ENCODE results near the gene SLC25A12. TPM values are rescaled to one million over a fixed set of nuclear protein-coding genes. Genes with fewer than 3 reads are reported as not detected.
A peak's percentile ranks its signal among the peaks of the same experiment; 100 is the strongest.

The SLC25A12 gene, protein sequence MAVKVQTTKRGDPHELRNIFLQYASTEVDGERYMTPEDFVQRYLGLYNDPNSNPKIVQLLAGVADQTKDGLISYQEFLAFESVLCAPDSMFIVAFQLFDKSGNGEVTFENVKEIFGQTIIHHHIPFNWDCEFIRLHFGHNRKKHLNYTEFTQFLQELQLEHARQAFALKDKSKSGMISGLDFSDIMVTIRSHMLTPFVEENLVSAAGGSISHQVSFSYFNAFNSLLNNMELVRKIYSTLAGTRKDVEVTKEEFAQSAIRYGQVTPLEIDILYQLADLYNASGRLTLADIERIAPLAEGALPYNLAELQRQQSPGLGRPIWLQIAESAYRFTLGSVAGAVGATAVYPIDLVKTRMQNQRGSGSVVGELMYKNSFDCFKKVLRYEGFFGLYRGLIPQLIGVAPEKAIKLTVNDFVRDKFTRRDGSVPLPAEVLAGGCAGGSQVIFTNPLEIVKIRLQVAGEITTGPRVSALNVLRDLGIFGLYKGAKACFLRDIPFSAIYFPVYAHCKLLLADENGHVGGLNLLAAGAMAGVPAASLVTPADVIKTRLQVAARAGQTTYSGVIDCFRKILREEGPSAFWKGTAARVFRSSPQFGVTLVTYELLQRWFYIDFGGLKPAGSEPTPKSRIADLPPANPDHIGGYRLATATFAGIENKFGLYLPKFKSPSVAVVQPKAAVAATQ
- 10 to 100 TPM; 23.7 to 31.6 (median 26.2) TPM for polyA plus RNA-seq (ENCODE audit: insufficient read length in 3 of 3)
- long read RNA-seq, donor 1, partial matches to known transcripts, result 0 of 1 reads
- long read RNA-seq, donor 1, other reads (novel, unspliced or antisense), result 0 of 1 reads
- long read RNA-seq, donor 2, partial matches to known transcripts, result 7 of 8 reads
- long read RNA-seq, donor 2, other reads (novel, unspliced or antisense), result 0 of 8 reads
- long read RNA-seq, donor 3, transcript SLC25A12-202 (18 exons, 2,979 nt), result major isoform, 5 of 7 reads
- long read RNA-seq, donor 3, partial matches to known transcripts, result 0 of 7 reads
- long read RNA-seq, donor 3, other reads (novel, unspliced or antisense), result 0 of 7 reads
- long read RNA-seq, donor 4, partial matches to known transcripts, result 52 of 72 reads
- long read RNA-seq, donor 4, other reads (novel, unspliced or antisense), result 16 of 72 reads
- long read RNA-seq, donor 5, result 0 reads
- long read RNA-seq, donor 6, partial matches to known transcripts, result 14 of 18 reads
- long read RNA-seq, donor 6, other reads (novel, unspliced or antisense), result 0 of 18 reads
- long read RNA-seq, donor 7, partial matches to known transcripts, result 0 of 1 reads
- long read RNA-seq, donor 7, other reads (novel, unspliced or antisense), result 0 of 1 reads
- long read RNA-seq, donor 8, transcript SLC25A12-205 (3 exons, 1,889 nt), result major isoform, 5 of 138 reads
- long read RNA-seq, donor 8, partial matches to known transcripts, result 90 of 138 reads
- long read RNA-seq, donor 8, other reads (novel, unspliced or antisense), result 39 of 138 reads
- long read RNA-seq, donor 9, partial matches to known transcripts, result 10 of 12 reads
- long read RNA-seq, donor 9, other reads (novel, unspliced or antisense), result 0 of 12 reads
- long read RNA-seq, donor 10, partial matches to known transcripts, result 0 of 2 reads
- long read RNA-seq, donor 10, other reads (novel, unspliced or antisense), result 0 of 2 reads
- long read RNA-seq, donor 11, partial matches to known transcripts, result 0 of 2 reads
- long read RNA-seq, donor 11, other reads (novel, unspliced or antisense), result 0 of 2 reads
- long read RNA-seq, donor 12, partial matches to known transcripts, result 0 of 2 reads
- long read RNA-seq, donor 12, other reads (novel, unspliced or antisense), result 0 of 2 reads
- long read RNA-seq, donor 13, partial matches to known transcripts, result 130 of 171 reads
- long read RNA-seq, donor 13, other reads (novel, unspliced or antisense), result 38 of 171 reads
- long read RNA-seq, donor 14, partial matches to known transcripts, result 8 of 10 reads
- long read RNA-seq, donor 14, other reads (novel, unspliced or antisense), result 0 of 10 reads
- long read RNA-seq, donor 15, partial matches to known transcripts, result 0 of 1 reads
- long read RNA-seq, donor 15, other reads (novel, unspliced or antisense), result 0 of 1 reads
- long read RNA-seq, donor 16, partial matches to known transcripts, result 0 of 3 reads
- long read RNA-seq, donor 16, other reads (novel, unspliced or antisense), result 0 of 3 reads

- peak; percentile 59 to 85 (median 76) for DNase-seq (ENCODE audit: extremely low read depth in 1 of 11, low read depth in 9 of 11, low spot score in 4 of 11)
Observed at GRCh38 chr2:171893824-171894611, at the start of gene SLC25A12. Gene SLC25A12, minus strand, starts transcription at chr2:171894244. Its CDS starts 30 bp downstream, at chr2:171894214.

- DNase-seq (ENCODE audit: extremely low read depth in 1 of 11, low read depth in 9 of 11, low spot score in 4 of 11), result no peak
Observed at GRCh38 chr2:171941316-171941699, 47.3 kb upstream of the SLC25A12 start.

GRCh38 chr2:171939743-171940071 is 45.7 kb upstream of the SLC25A12 start:
- DNase-seq (ENCODE audit: extremely low read depth in 1 of 11, low read depth in 9 of 11, low spot score in 4 of 11), result no peak

DNA sequence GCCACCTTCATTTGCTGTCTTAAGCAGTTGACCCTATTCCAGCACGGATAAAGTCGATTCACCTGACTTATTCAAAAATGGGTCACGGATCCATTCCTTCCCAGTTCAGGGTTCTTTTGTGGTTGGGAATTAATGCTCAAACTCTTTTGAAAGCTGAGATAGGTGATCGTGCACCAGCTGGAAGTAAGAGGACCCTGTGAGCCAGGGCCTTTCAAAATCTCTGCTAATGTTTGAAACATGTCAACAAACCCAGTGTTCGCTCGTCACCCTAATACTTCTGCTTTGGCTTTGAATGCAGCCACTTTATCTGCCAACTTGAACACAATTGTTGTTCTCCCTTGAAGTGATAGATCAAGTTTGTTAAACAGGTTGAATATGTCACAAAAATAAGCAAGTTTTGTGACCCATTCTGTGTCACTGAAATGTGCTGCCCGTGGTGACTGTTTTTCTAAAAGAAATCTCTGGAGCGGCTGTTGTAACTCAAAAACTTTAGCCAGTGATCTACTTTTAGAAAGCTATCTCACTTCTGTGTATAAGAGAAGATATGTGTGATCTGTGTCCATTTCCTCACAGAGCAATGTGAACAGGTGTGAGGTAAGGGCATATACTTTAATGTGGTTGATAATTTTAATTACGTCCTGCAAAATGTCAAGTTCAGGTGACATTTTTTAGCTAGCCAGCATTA is 45.2 kb upstream of the SLC25A12 start:
- DNase-seq (ENCODE audit: extremely low read depth in 1 of 11, low read depth in 9 of 11, low spot score in 4 of 11), result no peak

- DNase-seq (ENCODE audit: extremely low read depth in 1 of 11, low read depth in 9 of 11, low spot score in 4 of 11), result no peak
Observed at GRCh38 chr2:171930385-171930784, 36.3 kb upstream of the SLC25A12 start.

GRCh38 chr2:171924170-171924942 is 30.3 kb upstream of the SLC25A12 start:
- no peak for DNase-seq (ENCODE audit: extremely low read depth in 1 of 11, low read depth in 9 of 11, low spot score in 4 of 11)

GRCh38 chr2:171923206-171923605 is 29.2 kb upstream of the SLC25A12 start:
- DNase-seq (ENCODE audit: extremely low read depth in 1 of 11, low read depth in 9 of 11, low spot score in 4 of 11), result peak in 5 of 11 donors; percentile 0 to 9 (median 1)

GRCh38 chr2:171922230-171923022 is 28.4 kb upstream of the SLC25A12 start, which contains the start of gene HAT1:
Gene HAT1, plus strand, starts transcription at chr2:171922461. Its CDS starts 40 bp downstream, at chr2:171922501.
- DNase-seq (ENCODE audit: extremely low read depth in 1 of 11, low read depth in 9 of 11, low spot score in 4 of 11), result peak; percentile 94 to 99 (median 97)

DNA sequence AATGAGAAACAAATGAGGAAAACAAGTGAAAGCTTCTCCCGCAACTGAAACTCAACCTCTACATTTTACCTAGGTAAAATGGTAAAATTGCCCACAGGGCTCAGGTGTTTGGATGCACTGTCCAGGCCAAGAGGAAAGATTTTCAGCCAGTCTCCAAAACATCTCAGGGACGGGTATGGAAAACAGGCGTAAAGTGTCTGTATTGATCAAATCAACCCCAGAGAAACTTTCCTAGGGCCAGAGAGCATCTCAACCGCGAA is 27.9 kb upstream of the SLC25A12 start:
- DNase-seq (ENCODE audit: extremely low read depth in 1 of 11, low read depth in 9 of 11, low spot score in 4 of 11), result no peak

DNA sequence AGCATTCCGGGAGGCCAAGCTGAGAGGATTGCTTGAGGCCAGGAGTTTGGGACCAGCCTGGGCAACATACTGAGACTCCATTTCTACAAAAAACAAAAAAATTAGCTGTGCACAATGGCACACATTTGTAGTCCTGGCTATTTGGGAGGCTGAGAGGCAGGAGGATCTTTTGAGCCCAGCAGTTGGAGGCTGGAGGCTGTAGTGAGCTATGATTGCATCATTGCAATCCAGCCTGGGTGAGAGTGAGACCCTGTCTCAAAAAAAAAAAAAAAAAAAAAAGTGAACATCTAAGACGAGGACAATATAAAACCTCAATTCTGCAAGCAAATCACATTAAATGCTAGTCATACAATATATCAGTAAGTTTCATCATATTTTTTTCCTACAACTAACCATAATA is 25.4 kb upstream of the SLC25A12 start:
- DNase-seq (ENCODE audit: extremely low read depth in 1 of 11, low read depth in 9 of 11, low spot score in 4 of 11), result no peak

DNA sequence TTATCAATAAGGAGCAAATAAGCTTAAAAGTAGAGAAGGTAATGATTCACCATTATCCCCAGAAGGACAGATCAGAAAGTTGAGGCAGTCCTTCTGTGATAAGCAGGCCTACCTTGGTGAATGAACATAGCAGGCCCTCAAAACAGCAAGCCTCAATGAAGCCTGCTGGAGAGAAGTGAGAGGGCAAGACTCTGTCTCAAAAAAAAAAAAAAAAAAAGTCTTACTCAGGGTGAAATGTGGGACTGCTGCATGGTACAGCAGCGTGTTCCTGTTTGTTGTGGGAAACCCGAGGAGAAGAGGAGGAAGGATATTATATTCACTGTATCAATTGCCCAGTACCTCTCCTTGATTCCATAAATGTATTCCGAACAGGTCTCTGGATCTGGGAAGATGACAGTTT is 19.5 kb upstream of the SLC25A12 start:
- DNase-seq (ENCODE audit: extremely low read depth in 1 of 11, low read depth in 9 of 11, low spot score in 4 of 11), result no peak

- DNase-seq (ENCODE audit: extremely low read depth in 1 of 11, low read depth in 9 of 11, low spot score in 4 of 11), result no peak
Observed at GRCh38 chr2:171910494-171910893, 16.4 kb upstream of the SLC25A12 start.

- DNase-seq (ENCODE audit: extremely low read depth in 1 of 11, low read depth in 9 of 11, low spot score in 4 of 11), result no peak
Observed at GRCh38 chr2:171909266-171909665, 15.2 kb upstream of the SLC25A12 start.

DNA sequence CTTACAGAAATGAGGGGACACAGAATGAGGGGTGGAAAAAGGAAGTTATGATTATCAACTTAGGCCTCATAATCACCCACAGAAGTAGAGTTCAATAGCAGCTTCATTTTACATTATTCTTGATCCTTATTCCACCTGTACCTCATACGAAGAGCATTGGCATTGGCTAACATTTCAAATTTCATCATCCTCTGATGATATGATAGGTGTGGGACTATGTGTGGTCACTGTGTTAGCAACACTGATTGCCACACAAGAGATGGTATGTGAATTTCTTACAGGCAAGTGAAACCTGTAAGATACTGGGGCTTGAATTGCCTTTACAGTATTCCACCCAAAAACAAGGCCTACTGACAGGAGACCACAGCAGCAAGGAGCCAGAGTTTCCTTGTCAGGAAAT is 14.2 kb upstream of the SLC25A12 start:
- DNase-seq (ENCODE audit: extremely low read depth in 1 of 11, low read depth in 9 of 11, low spot score in 4 of 11), result no peak

- no peak for DNase-seq (ENCODE audit: extremely low read depth in 1 of 11, low read depth in 9 of 11, low spot score in 4 of 11)
Observed at GRCh38 chr2:171902840-171903420, 8.9 kb upstream of the SLC25A12 start.
